Spleen (tissue), 7 donors: Measurements from ENCODE around the gene ESRRB.

ENCODE experiments used
- CTCF ChIP-seq, 11 experiments: fragments of 200-600 bp in 7 of 11; fragments of 450-650 bp in 4 of 11; sonication (generic) in 4 of 11; IDR thresholded peaks in 8 of 11; conservative IDR thresholded peaks in 3 of 11; 1 replicate in 7 of 11; 2 replicates in 4 of 11; pipeline versions ENCODE4 v1.4.0 to v1.8.0; 2016 to 2021; ENCODE audit warnings: antibody characterized with exemption in 11 of 11, inconsistent platforms in 4 of 11, mild to moderate bottlenecking in 1 of 11
- POLR2AphosphoS5 ChIP-seq, 3 donors: sonication (generic); formaldehyde crosslinking; IDR thresholded peaks; one replicate each; pipeline ENCODE4 v1.5.1; 2017; ENCODE audit warnings: antibody characterized with exemption in 3 of 3
- donor health status: DM: no; HTN: no; CAD: no; lungs with moderate emphysema.
- donor health status: DM: no; HTN: no; CAD: no.
- donor health status: DM: no; HTN: no; CAD: no.

- TF ChIP-seq CTCF (IDR thresholded peaks at IDR 0.05 in 8 of 11, conservative IDR thresholded peaks at IDR 0.05 in 3 of 11) (no peak), POLR2AphosphoS5 (IDR thresholded peaks at IDR 0.05) (no peak)
Measured at GRCh38 chr14:76541594-76542219, 165.8 kb downstream of the ESRRB start.
